ENCODE measurements around the gene MMS22L.

The MMS22L gene

GRCh38 chr6:97136626-97137358 lies 146.2 kb downstream of the MMS22L start:
- no peak for DNase-seq

GRCh38 chr6:97133067-97133466 lies 149.9 kb downstream of the MMS22L start:
- DNase-seq, result no peak

- DNase-seq, result no peak
Observed at GRCh38 chr6:97129106-97129505, 153.9 kb downstream of the MMS22L start.

GRCh38 chr6:97128507-97128906 lies 154.5 kb downstream of the MMS22L start:
- no peak for DNase-seq

- DNase-seq, result no peak
Observed at GRCh38 chr6:97123652-97124051, 159.4 kb downstream of the MMS22L start.

- no peak for DNase-seq
Observed at GRCh38 chr6:97123112-97123511, 159.9 kb downstream of the MMS22L start.

GRCh38 chr6:97120511-97120910 lies 162.5 kb downstream of the MMS22L start:
- DNase-seq, result no peak

GRCh38 chr6:97114645-97115044 lies 168.4 kb downstream of the MMS22L start:
- DNase-seq, result no peak

GRCh38 chr6:97113170-97113569 lies 169.8 kb downstream of the MMS22L start:
- no peak for DNase-seq

GRCh38 chr6:97111243-97111642 lies 171.8 kb downstream of the MMS22L start:
- no peak for DNase-seq

- no peak for DNase-seq
Observed at GRCh38 chr6:97110626-97111025, 172.4 kb downstream of the MMS22L start.

GRCh38 chr6:97110149-97110548 lies 172.9 kb downstream of the MMS22L start:
- DNase-seq, result no peak

GRCh38 chr6:97109444-97109843 lies 173.6 kb downstream of the MMS22L start:
- no peak for DNase-seq

- DNase-seq, result no peak
Observed at GRCh38 chr6:97102145-97102790, 180.7 kb downstream of the MMS22L start.

- DNase-seq, result no peak
Observed at GRCh38 chr6:97100696-97101095, 182.3 kb downstream of the MMS22L start.

- no peak for DNase-seq
Observed at GRCh38 chr6:97097068-97098047, 185.7 kb downstream of the MMS22L start.

- no peak for DNase-seq
Observed at GRCh38 chr6:97095311-97095850, 187.6 kb downstream of the MMS22L start.

GRCh38 chr6:97094376-97094775 lies 188.6 kb downstream of the MMS22L start:
- no peak for DNase-seq

- no peak for DNase-seq
Observed at GRCh38 chr6:97092673-97093305, 190.2 kb downstream of the MMS22L start.
